Hippocampal formation (tissue), 2 donors: Measurements from ENCODE around the gene RAB13.

Experiments used
- DNase-seq, 2 donors: peaks; one replicate each; lab custom pipeline; 2025; lab: John Stamatoyannopoulos, UW

RAB13 gene

DNA sequence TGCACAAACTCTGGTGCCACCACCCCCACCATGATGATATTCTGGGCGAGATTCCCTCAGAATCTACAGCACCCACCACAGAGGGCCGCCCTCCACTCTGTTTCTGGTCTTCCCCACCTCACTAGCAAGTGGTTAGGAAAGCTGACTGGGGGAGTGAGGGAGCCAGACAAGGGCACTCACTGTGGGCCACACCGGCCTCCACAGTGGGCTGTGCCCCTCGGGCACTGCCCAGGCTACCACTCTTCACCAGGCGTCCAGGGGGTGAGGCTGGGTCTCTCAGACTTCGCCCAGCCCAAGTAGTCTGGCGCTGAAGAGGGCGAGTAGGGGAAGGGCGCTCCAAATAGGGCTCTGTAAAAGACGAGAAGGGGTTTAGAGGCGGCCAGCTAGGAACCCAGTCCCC lies 52.2 kb downstream of the RAB13 start:
- no peak for DNase-seq

- no peak for DNase-seq
These were observed 52.7 kb downstream of the RAB13 start for GRCh38 chr1:153933430-153933829.

DNA sequence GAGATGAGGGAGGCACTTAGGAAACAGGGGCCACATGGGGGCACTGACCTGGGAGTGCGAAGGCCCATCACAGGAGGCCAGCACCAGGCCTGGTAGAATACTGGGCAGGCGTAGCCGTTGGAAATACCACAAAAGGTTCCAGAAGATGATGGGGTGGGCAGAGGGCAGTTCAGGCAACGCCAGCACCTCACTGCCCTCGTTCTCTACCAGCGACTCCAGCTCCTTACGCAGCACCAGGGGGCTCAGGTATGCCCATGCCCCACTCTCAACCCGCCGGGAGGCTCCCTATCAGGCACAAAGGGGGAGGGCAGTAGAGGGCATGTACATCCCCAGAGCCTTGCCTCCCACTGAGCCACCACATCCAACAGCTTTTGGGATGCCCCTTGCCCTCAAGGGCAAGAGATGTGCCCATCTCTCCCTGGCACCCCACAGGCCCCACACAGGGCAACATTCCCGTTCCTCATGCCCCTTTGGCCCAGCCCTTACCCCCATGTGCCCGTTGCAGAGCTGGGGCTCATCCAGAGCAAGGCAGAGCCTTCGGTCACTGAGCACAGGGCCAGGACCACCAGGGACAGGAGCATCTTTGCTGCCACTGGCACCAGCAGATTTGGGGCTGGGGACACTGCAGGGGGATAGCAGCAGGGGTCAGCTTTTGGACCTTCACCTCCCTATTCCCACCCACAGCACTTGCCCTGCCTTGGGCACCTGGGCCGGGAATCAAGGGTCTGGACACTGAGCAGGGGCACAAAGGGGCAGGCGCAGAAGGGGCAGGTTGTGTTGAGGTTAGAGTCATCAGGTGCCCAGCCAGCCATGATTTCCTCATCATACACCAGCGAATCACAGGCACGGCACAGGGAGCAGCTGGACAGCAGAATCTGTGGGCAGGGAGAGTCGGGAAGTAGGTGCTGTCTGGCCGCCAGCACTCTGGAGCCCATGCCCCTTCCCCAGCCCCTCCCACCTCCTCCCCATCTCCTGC lies 53.7 kb downstream of the RAB13 start:
- no peak for DNase-seq
